Measurements from ENCODE around the gene FGA.

DNA sequence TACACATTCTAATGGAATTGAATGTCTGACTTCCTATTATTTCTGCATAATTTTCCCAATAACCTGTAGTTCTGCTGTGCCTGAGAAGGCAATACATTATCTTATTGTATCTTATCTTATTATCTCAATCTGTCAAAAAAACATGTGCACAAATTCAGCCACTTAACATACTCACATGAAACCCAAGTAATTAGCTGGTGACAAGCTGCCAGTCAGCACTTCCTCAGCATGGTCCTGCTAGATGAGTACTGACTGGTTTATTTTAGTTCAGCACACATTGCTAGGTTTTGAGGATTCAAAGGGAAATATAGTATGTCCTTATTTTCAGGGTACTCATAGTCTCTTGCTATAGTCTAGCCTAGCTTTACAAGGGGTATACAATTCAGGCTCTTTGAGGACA lies 39.8 kb upstream of the FGA start:
- TF ChIP-seq, protein P1, sequence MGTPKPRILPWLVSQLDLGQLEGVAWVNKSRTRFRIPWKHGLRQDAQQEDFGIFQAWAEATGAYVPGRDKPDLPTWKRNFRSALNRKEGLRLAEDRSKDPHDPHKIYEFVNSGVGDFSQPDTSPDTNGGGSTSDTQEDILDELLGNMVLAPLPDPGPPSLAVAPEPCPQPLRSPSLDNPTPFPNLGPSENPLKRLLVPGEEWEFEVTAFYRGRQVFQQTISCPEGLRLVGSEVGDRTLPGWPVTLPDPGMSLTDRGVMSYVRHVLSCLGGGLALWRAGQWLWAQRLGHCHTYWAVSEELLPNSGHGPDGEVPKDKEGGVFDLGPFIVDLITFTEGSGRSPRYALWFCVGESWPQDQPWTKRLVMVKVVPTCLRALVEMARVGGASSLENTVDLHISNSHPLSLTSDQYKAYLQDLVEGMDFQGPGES (IDR thresholded peaks at IDR 0.05; ENCODE audit: low read depth, low read length), result no peak
- TF ChIP-seq, protein P2, sequence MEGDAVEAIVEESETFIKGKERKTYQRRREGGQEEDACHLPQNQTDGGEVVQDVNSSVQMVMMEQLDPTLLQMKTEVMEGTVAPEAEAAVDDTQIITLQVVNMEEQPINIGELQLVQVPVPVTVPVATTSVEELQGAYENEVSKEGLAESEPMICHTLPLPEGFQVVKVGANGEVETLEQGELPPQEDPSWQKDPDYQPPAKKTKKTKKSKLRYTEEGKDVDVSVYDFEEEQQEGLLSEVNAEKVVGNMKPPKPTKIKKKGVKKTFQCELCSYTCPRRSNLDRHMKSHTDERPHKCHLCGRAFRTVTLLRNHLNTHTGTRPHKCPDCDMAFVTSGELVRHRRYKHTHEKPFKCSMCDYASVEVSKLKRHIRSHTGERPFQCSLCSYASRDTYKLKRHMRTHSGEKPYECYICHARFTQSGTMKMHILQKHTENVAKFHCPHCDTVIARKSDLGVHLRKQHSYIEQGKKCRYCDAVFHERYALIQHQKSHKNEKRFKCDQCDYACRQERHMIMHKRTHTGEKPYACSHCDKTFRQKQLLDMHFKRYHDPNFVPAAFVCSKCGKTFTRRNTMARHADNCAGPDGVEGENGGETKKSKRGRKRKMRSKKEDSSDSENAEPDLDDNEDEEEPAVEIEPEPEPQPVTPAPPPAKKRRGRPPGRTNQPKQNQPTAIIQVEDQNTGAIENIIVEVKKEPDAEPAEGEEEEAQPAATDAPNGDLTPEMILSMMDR (IDR thresholded peaks at IDR 0.05), result no peak
- TF ChIP-seq EP300 (IDR thresholded peaks at IDR 0.05; ENCODE audit: borderline replicate concordance in 1 of 2, low read depth in 1 of 2, low read length in 1 of 2), result no peak
- TF ChIP-seq EZH2phosphoT487 (IDR thresholded peaks at IDR 0.05; ENCODE audit: borderline replicate concordance, low read depth), result no peak
